Loucy (cell line): ENCODE data around the gene DAB2.
"Not testable (repeated sequence)": the region's sequence is repeated elsewhere in the genome, so short reads cannot be mapped to it uniquely, and the experiment has no call there.

Experiments used
- H2AFZ ChIP-seq: fragments of 200-600 bp; sonication (generic); 2 replicates; pipeline ENCODE4 v1.6.0; 2016; ENCODE audit warnings: antibody characterized with exemption, mild to moderate bottlenecking, low read length, moderate library complexity
- H3F3A ChIP-seq: fragments of 200-600 bp; 2 replicates; pipeline ENCODE4 v1.6.0; 2016; ENCODE audit warnings: antibody characterized with exemption, low read depth, mild to moderate bottlenecking
- H3K27me3 ChIP-seq: fragments of 200-600 bp; sonication (generic); 2 replicates; pipeline ENCODE4 v1.6.1; 2014; ENCODE audit warnings: low read length, mild to moderate bottlenecking; ENCODE audit not compliant: insufficient read depth, poor library complexity, severe bottlenecking
- H3K36me3 ChIP-seq: fragments of 200-600 bp; sonication (generic); 2 replicates; pipeline ENCODE4 v1.6.1; 2016; ENCODE audit warnings: low read length; ENCODE audit not compliant: insufficient read depth
- H3K4me1 ChIP-seq: fragments of 200-600 bp; sonication (generic); 2 replicates; pipeline ENCODE4 v1.5.1; 2014; ENCODE audit warnings: low read length, mild to moderate bottlenecking; ENCODE audit not compliant: insufficient read depth, poor library complexity, severe bottlenecking
- H3K4me2 ChIP-seq: fragments of 200-600 bp; sonication (generic); 2 replicates; pipeline ENCODE4 v1.6.0; 2014; ENCODE audit warnings: antibody characterized with exemption, low read length, low read depth, mild to moderate bottlenecking; ENCODE audit not compliant: poor library complexity, severe bottlenecking
- H3K4me3 ChIP-seq: fragments of 200-600 bp; sonication (generic); 2 replicates; pipeline ENCODE4 v1.5.1; 2014; ENCODE audit warnings: low read length, mild to moderate bottlenecking, mixed read lengths; ENCODE audit not compliant: poor library complexity, severe bottlenecking
- H3K79me2 ChIP-seq: fragments of 200-600 bp; sonication (generic); 2 replicates; pipeline ENCODE4 v1.6.1; 2014; ENCODE audit warnings: low read length; ENCODE audit not compliant: insufficient read depth
- H3K9ac ChIP-seq: fragments of 200-600 bp; sonication (generic); 2 replicates; pipeline ENCODE4 v1.6.0; 2014; ENCODE audit warnings: mild to moderate bottlenecking, low read depth, low read length, moderate library complexity; ENCODE audit not compliant: poor library complexity, severe bottlenecking
- H3K9me2 ChIP-seq: fragments of 200-600 bp; sonication (generic); replicated peaks from 2 replicates; pipeline ENCODE4 v1.6.1; 2016; ENCODE audit warnings: low read depth, low read length, mixed read lengths
- H3K9me3 ChIP-seq: fragments of 200-600 bp; sonication (generic); 2 replicates; pipeline ENCODE4 v1.6.1; 2014; ENCODE audit warnings: mild to moderate bottlenecking, antibody characterized with exemption, low read length, low read depth; ENCODE audit not compliant: insufficient read depth
- H4K20me1 ChIP-seq: fragments of 200-600 bp; sonication (generic); 2 replicates; pipeline ENCODE4 v1.6.0; 2014; ENCODE audit warnings: antibody characterized with exemption, low read length, mild to moderate bottlenecking; ENCODE audit not compliant: insufficient read depth, poor library complexity, severe bottlenecking
- EZH2phosphoT487 ChIP-seq: fragments of 200-600 bp; IDR thresholded peaks from 2 replicates; pipeline ENCODE4 v1.6.1; 2018; ENCODE audit warnings: antibody characterized with exemption, mild to moderate bottlenecking, moderate library complexity, borderline replicate concordance
- TF ChIP-seq, protein P1 (sequence below): fragments of 200-600 bp; sonication (generic); conservative IDR thresholded peaks from 2 replicates; pipeline ENCODE4 v1.5.1; 2014; ENCODE audit warnings: mild to moderate bottlenecking, antibody characterized with exemption, low read length

The DAB2 gene

DNA sequence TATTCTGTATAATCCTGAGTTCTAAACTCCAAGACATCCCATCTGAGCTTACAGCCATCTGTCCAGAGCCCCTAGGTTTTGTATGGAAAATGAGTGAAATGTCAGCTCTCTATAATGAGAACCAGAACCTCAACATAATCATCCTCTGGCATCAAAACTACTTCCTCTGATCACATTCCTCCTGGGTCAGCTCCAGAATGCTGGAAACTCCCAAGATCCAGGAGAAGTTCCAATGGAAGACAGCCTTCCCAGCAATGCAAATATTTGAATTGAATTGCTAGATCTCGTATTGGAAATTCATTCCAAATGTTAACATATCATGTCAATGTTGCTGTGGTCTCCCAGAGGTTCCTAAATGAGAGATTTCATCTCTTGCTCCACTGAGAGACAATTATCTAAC lies 84.3 kb downstream of the DAB2 start:
- no peak overlapping the region for H3K4me2 ChIP-seq
- no peaks in the 10 kb centered on the region for H3K79me2 ChIP-seq
- no peaks in the 10 kb centered on the region for H3K4me1 ChIP-seq
- H3F3A ChIP-seq: no peaks in the 10 kb centered on the region
- no peaks in the 10 kb centered on the region for H3K27me3 ChIP-seq
- H3K36me3 ChIP-seq: no peaks in the 10 kb centered on the region
- no peaks in the 10 kb centered on the region for H3K9me3 ChIP-seq
- TF ChIP-seq, protein P1, sequence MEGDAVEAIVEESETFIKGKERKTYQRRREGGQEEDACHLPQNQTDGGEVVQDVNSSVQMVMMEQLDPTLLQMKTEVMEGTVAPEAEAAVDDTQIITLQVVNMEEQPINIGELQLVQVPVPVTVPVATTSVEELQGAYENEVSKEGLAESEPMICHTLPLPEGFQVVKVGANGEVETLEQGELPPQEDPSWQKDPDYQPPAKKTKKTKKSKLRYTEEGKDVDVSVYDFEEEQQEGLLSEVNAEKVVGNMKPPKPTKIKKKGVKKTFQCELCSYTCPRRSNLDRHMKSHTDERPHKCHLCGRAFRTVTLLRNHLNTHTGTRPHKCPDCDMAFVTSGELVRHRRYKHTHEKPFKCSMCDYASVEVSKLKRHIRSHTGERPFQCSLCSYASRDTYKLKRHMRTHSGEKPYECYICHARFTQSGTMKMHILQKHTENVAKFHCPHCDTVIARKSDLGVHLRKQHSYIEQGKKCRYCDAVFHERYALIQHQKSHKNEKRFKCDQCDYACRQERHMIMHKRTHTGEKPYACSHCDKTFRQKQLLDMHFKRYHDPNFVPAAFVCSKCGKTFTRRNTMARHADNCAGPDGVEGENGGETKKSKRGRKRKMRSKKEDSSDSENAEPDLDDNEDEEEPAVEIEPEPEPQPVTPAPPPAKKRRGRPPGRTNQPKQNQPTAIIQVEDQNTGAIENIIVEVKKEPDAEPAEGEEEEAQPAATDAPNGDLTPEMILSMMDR: no peak
- no peak for TF ChIP-seq EZH2phosphoT487
- no peak overlapping the region for H2AFZ ChIP-seq
- no peak overlapping the region for H3K4me3 ChIP-seq
- no peaks in the 10 kb centered on the region for H4K20me1 ChIP-seq
- H3K9me2 ChIP-seq: no peaks in the 10 kb centered on the region
- H3K9ac ChIP-seq: no peak overlapping the region

DNA sequence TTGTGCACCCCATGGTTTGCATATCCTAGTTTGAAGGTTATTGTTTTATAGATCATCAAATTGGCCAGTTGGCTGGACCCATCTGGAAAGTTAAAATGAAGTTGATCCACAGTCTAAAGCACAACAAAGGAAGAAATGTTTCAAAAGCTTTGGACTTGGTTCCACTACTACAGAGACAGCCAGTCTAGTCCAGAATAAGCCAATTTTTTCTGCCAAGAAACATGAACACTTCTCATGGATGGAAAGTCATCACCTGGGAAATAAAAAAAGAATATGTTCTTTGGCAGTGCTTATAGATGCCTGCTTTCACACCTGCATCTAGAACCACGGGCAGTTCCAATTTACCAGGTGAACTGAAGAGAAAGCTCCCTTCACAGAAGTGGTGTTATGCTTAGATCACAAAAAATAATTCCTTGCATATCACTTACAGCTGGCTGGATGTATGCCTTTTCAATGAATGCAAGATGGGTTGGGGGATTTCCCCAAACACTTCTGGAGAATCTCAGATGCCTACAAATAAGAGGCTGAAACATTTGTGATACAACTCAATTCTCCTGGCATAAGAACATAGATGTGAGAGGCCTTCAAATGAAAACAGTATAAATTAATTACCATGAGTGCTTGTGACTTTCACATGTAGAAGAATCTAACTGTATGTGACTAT lies 87.4 kb downstream of the DAB2 start:
- H3K4me3 ChIP-seq: no peak overlapping the region
- no peaks in the 10 kb centered on the region for H3K36me3 ChIP-seq
- H3K4me1 ChIP-seq: no peaks in the 10 kb centered on the region
- H3K9me2 ChIP-seq: no peaks in the 10 kb centered on the region
- H2AFZ ChIP-seq: no peak overlapping the region
- no peaks in the 10 kb centered on the region for H3K27me3 ChIP-seq
- no peaks in the 10 kb centered on the region for H4K20me1 ChIP-seq
- no peaks in the 10 kb centered on the region for H3F3A ChIP-seq
- H3K79me2 ChIP-seq: no peaks in the 10 kb centered on the region
- no peak overlapping the region for H3K4me2 ChIP-seq
- H3K9me3 ChIP-seq: no peaks in the 10 kb centered on the region
- no peak for TF ChIP-seq EZH2phosphoT487
- no peak overlapping the region for H3K9ac ChIP-seq

- not testable (repeated sequence) for H3K9me2 ChIP-seq, H3K79me2 ChIP-seq, H3K4me2 ChIP-seq, H3K9ac ChIP-seq, H3K4me3 ChIP-seq, H3K9me3 ChIP-seq, H3F3A ChIP-seq, H3K4me1 ChIP-seq, H3K27me3 ChIP-seq, H3K36me3 ChIP-seq, H4K20me1 ChIP-seq, H2AFZ ChIP-seq
Measured at GRCh38 chr5:39334296-39334695, 90.5 kb downstream of the DAB2 start.

DNA sequence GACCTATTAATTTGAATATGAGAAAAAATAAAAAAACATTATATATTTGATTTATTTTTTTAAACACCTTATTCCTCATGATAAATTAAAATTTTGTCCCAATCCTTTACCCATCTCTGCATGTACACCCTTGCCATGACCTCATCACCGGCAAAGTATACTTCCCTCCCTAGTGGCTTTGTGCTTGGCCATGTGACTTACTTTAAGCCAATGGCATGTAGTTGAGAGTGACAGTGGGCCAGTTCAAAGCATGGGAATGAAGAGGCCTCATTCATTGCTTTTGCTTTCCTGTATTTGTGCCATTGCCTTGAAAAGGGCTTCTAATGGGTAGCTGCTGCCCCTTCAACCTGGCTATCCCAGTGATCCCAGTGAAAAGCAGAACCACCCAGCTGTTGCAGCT lies 91.7 kb downstream of the DAB2 start:
- TF ChIP-seq, protein P1: no peak
- TF ChIP-seq EZH2phosphoT487: no peak
- Histone ChIP-seq H2AFZ (no peak overlapping the region), H3K9me3 (no peaks in the 10 kb centered on the region), H3K79me2 (no peaks in the 10 kb centered on the region), H3K9ac (no peak overlapping the region), H4K20me1 (no peaks in the 10 kb centered on the region), H3K4me1 (no peaks in the 10 kb centered on the region), H3K27me3 (no peaks in the 10 kb centered on the region), H3K36me3 (no peaks in the 10 kb centered on the region), H3F3A (no peaks in the 10 kb centered on the region), H3K4me3 (no peak overlapping the region), H3K4me2 (no peak overlapping the region), H3K9me2 (no peaks in the 10 kb centered on the region)
